A204.1 (cell line): ENCODE results near the gene EXOG.

ENCODE experiments used
- FAIRE-seq: peaks from 2 replicates; lab custom pipeline; 2012; peaks lifted over from hg19 to GRCh38; lab: Jason Lieb, UNC

Gene EXOG

DNA sequence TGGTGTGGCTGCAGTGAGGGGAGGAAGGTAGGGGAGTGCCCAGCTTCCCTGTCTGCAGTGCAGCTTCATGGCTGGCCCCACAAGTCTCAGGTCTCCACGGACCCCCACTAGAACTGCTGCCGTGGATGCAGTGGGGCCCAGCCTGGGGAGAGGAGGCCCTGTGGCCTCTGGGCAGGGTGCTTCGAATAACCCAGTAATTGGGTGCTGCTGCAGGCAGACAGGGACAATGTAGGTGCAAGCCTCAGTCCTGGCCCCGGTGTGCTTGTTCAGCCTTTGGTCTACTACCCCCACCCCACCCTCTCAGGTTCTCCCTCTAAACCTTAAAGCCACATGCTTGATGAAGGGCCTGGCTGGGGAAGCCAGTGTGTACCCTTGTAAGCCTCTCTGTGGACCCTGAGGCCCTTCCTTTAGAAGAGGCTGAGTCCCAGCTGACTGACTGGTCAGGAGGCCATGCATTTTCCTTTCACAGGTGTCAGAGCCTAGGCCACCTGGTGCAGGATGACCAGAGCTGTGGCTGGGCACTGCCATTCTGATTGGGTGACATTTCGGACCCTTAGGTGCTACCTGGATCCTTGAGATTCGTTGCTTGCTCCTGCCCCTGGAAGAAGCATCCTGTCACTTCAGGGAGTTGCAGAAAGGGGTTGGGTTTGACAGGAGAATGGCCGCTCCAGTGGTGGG, 21.1 kb upstream of the EXOG start:
- no peak for FAIRE-seq

DNA sequence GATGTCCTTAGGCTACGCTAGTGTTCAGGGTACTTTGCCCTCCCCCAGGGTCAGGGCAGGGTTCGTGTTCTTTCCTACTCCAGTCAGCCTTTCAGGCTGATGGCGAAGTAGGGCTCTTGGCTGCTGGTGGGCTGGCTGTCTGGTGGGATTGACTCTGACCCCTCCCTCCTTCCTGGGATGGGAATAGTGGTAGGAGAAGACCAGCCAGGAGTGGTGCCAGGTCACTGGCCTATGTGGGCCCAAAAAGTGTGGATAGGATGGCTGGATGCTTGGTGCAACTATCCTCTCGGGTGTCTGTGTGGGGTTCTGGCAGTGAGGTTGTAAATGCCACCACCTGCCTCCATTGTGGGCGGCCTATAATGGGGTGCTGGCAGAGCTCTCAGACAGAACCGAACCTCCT, 20.4 kb upstream of the EXOG start:
- no peak for FAIRE-seq

DNA sequence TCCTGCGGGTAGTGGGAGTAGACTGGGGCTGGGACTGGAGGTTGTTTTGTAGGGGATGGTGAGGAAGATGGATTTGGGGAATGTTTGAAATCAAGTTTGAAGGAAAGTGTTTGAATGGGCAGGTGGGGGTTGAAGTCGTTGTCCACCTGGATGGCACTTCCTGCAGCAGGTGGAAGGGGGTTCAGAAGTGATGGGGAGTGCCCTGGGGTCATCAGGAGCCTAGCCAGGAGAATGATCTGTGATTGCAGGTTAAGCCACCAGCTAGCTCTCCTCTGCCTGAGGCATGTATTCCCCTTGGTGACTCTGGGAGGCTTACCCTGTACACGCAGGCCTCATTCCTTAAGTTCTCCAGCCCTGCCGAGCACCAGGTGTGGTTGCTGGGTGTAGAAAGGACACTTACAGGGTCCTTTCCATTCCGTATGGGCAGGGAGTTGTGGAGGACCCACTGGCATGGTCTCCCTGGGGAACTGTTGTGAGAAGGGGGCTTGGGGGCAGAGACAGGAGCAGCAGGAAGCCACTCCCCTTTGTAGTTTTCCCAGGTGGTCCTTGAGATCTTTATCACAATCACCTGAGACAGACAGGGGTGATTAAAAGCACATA, 19.9 kb upstream of the EXOG start:
- FAIRE-seq: no peak

DNA sequence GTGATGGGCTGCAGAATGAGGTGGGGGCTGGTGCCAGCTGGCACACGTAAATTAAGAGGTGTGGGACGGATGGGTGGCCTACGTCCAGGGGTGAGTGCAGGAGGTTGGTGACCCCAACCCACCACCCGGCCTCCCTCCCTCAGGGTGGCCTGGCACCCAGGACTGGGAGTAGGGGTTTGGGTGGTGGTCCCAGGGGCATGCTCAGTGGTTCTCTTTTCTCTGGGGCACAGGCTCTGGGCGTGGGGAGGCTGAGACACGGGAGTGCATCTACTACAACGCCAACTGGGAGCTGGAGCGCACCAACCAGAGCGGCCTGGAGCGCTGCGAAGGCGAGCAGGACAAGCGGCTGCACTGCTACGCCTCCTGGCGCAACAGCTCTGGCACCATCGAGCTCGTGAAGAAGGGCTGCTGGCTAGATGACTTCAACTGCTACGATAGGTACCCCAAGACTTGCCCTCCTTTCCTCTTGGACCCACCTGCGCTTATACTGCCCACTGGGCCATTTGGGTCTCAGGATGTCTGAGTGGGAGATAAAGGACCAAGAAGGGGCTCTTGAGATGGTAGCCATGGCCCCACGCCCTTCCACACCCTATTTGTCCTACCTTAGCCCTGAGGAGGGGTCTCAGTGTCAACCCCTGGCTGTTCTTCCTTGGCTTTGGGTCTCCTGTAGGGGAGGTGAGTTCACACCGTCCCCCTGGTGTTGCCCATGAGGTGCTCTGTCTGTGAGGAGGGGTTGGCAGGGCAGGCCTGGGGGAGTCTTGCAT, 18.9 kb upstream of the EXOG start:
- FAIRE-seq: no peak

DNA sequence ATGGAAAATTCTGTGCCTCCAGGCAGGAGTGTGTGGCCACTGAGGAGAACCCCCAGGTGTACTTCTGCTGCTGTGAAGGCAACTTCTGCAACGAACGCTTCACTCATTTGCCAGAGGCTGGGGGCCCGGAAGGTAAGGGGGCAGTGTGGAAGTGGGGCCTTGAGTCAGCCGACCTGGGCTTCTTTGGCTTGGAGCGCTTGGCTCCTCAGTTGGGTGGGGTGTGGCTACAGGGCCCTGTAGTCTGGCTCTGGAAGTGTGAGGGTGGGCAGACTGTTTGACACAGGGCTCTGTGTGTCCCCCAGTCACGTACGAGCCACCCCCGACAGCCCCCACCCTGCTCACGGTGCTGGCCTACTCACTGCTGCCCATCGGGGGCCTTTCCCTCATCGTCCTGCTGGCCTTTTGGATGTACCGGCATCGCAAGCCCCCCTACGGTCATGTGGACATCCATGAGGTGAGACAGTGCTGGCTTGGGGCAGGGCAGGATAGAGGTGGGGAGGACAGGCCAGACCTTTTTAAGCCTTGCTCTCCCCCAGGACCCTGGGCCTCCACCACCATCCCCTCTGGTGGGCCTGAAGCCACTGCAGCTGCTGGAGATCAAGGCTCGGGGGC, 18.2 kb upstream of the EXOG start:
- FAIRE-seq: no peak

DNA sequence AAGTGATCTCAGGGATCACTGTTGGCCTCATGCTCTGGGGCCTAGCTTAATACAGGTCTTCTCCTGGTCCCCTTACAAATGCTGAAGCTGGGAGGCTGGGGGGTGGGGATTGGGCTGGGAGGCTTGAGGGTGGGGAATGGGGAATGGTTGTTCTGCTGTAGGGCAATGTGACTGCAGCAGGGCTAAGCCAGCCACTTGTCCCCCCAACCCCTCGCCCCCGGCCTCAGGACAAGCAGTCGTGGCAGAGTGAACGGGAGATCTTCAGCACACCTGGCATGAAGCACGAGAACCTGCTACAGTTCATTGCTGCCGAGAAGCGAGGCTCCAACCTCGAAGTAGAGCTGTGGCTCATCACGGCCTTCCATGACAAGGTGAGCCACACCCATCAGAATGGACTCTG, 17.2 kb upstream of the EXOG start:
- FAIRE-seq: no peak

DNA sequence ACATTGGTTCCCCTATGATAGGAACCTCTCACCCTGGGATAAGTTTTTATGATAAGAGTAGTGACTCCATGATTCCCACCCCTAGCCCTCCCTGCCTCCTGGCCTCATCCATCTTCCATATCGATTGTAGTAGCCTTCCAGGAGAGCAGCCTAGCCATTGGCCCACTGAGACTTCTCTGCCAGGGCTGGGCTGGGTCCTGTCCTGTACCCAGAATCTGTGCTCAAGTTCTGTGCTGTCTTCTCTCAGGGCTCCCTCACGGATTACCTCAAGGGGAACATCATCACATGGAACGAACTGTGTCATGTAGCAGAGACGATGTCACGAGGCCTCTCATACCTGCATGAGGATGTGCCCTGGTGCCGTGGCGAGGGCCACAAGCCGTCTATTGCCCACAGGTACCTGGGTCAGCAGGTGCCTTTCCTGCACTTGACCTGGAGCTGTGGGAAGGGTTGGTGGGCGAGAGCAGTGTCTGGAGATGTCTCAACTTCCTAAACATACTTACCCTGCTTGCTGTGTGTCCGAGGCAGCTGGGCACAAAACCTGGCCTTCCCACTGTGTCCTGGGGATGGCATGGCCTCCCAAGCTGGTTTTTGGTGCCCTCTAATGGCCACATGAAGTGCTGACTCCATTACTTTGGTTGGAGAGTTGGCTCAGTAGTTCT, 16.6 kb upstream of the EXOG start:
- FAIRE-seq: peak; percentile 88

DNA sequence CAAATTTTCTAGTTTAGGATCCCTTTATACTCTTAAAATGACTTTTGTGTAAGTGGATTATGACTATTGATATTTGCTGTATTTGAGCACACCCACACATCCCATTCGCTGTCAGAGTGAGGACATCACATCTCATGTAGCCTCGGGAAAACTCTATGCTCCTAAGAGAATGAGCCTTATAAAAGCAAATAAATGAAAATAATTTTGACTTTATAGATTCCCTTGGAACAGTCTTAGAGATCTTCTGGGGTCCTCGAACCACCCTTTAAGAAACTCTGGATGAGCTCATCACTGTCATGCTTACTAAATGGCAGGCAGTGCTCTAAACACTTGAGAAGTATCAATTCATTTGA, 16.1 kb upstream of the EXOG start:
- FAIRE-seq: no peak

DNA sequence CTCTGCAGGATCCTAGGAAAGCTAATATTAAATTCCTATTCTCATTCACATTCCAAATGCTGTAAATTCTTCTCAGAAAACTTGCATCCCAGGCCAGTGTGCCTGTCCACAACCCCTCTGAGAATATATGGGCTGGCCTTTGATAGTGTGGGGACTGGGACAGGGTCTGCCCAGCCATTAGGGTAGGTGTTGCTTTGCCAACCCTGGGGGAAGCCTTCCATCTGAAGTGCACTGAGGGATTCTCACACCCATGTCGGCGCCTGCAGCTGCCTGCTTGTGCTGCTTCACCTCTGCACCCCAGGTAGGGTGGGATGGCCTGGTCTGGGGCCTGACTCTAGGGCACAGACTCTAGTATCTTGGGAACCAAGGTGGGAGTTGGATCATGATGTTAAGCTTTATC, 15.2 kb upstream of the EXOG start:
- FAIRE-seq: no peak

DNA sequence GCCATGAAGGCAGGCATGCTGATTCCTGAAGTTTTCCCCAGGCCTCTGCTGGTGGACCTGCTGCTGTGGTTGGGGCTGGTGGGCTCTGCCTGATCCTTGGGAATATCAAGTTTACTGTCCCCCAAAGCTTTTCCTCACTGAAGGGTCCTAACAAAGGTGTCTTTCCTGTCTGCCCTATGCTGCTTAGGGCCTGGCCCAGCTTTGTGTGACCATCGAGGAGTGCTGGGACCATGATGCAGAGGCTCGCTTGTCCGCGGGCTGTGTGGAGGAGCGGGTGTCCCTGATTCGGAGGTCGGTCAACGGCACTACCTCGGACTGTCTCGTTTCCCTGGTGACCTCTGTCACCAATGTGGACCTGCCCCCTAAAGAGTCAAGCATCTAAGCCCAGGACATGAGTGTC, 13.2 kb upstream of the EXOG start:
- no peak for FAIRE-seq

DNA sequence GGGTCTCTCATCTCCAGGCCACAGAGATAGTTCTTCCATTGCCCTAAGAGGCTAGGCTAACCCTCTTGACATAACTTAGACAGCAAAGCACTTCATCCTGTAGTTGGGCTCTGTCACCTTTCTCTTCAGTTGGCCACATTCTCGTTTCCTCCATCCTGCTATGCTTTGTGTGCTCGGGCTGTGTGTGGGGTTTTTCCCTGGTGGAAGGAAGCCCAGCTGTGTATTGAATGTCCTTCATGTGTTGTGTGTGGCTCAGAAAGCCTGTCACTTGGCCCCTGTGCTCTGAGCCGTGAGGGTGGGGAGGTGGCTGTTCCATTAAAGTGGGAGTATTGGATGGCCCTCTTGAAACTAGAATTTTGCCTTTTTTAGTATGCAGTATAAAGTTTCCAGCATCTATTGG, 8.8 kb upstream of the EXOG start:
- no peak for FAIRE-seq

DNA sequence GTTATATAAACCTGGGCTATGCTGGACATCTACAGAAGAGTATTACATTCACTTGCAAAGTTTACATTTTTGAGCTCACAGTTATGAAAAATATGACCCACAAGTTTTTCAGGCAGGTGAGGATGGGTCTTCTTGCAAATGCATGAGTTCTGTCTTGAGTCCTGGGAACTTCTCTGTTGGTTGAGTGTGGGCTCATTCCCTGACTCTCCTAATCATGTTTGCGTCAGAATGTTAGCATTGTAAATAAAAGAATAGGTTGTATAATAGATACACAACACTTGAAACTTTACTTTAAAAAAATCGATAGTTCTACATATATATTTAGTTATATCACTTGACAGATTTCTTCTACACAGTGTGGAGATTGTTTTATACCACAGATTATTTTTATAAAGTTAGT, 7.2 kb upstream of the EXOG start:
- FAIRE-seq: no peak

DNA sequence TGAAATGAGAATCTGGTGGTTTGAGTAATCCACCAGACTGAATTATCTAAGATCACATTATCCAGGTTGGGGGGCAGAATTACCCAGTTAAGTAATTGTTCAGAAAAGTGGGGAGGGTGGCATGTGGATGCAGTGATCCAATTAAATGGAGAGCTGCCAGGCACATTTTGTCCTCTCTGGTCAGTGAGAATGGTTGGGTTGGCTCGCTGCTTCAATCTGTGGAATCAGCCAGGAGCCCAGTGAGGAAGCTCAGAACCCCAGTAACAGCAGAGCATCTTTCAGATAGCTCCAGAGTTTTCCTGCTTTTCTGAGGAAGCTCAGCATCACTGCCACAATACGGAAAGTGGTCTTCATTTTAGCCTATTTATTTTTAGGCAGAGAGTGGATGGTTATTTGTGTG, 6.4 kb upstream of the EXOG start:
- no peak for FAIRE-seq

DNA sequence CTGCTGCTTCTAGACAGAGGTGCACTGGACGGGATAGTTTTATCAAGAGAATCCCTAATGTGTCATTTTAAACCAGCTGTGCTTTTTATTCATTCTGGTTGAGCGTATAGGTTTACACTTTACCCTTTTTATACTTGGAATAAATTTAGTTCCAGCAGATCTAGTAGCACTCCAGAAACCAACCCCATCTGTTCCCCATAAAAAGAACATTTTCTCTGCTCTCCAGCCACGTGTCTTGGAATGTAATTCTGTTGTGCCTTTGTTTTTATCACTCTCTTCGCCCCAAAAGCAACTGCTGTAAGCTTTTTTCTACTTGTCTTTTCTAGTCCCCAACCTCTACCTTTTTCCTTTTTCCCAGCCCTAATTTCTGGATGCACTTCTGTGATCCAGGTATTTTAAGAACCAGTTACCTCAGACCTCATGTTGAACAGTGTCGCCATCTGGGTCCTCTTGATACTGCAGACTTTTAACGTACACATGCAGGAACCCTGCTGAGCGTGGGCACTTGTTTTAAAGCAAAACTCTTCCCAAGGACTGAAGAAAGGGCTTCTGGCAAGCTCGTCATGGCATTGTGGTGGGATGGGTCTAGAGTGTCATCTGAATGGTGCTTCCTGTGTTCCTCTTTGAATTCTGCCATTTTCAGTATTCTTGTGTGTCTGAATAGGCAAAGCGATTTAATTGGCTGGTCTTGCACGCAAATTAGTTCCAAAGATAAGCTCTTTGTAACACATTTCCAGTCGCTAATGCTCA, 5.7 kb upstream of the EXOG start:
- FAIRE-seq: no peak

DNA sequence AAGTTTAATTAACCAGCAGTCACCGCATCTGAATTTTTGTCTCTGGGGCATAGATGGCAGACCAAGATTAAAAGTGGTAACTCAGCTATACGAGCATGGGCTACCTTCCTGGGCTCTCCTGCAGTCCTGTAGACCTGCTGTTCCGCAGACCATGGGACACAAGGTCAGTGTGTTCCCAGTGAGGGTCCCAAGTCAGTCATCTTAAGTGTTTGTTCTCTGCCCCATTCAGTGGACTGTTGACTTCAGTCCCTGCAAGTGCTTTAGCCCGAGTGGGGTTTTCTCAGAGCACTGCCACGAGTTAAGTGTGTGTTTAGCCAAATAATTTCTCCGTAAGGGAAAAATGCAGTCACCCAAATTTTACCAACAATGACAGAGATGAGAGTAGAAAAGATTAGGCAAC, 4.9 kb upstream of the EXOG start:
- no peak for FAIRE-seq

DNA sequence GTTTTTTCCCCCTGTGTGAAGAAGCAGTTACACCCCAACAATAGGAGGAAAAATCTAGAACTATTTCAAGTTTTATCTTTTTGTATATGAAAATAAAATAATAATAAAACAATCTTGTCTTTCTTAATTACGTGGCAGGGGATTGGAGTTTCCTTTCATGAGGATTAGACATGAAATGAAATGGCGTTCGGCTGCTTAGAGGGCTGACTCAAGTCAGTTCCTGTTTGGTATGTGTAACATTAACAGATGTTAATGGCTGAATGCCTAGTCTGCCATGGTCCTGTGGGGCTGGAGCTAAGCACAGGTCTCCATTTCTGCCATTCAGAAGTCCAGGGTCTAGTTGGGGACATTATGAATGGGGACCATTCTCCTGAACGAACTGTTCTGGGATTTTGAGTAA, 3.1 kb upstream of the EXOG start:
- no peak for FAIRE-seq

DNA sequence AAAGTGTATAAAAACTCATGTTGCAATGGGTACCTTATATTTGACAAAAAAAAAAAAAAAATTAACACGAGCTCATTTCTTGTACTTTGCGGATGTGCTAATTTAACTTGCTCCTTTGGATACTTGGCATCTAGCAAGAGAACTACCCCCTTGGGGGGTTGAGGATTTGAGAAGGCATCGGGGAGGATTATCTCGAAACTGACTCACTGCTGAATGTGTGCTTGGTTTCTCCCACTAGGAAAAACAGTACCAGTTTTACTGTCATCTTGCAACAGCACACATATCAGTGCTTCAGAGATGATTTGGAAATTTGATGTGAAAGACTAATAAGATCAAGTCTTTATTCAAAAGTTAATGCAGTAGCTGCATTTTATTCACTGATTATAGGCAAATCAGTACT, 891 bp downstream of the EXOG start:
- no peak for FAIRE-seq

DNA sequence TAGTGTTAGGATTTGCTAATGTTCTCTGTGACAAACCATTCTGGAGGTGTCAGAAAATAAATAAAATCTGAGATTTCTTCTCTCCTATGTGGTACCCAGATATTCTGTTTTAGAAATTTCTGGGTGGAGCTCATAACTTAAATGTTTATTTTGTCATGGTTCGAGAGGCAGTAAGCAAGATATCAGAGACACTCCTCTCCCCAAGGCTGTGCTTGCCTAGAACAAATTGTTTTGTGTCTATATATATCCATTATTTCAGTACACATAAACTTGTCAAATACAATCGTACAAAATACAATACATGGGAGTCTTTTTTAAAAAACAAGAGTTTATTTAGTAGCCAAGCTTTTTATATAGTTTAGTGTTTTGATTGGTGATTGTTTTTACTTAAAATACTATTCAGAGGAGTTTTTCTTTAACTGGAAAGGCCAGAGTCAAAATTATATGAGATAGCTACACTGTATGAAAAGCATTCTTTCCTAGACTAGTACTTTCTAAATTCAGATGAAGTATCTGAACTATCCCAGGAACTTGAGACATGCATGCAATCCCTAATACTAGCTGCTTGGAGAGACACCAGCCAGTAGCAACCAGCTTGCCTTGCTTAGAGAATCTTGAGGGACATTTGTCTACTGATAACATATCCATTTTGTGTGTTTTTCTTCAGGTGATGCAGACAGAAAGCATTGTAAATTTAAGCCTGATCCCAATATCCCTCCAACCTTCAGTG, 4.7 kb downstream of the EXOG start:
- no peak for FAIRE-seq

DNA sequence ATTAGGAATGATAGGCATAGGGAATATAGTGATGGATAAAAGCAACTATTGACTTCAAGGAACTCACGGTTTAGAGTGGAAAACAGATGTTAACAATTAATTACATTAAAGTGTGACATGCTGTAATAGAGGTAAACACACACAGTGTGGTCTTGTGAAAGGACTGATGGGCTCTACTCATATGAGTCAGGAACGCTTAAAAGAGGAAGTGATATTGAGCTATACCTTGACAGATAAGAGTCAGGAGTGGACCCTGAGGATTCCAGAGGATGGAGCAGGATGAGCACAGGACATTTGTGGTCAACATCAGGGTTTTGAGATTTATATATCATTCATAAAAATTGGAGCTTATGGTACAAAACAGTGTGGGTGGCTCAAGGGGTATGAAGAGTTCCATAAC, 11.0 kb downstream of the EXOG start:
- FAIRE-seq: no peak

DNA sequence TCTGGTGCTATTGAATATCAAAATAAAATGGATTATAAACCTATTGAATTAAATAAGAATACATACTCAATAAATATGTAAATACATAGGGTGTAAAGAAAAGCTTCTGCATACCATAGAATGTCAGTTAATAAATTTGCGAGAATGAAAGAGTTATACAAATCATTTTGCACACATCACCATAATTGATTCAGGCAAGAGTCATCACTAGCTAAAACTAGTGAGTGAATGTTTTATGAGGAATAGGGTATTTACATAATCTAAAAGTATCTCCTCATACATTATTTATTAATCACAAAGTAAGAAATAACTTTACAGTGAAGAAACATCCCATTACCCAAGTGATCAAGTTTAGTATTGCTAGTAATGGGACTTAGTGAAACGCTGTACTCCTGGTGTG, 13.6 kb downstream of the EXOG start:
- FAIRE-seq: no peak

DNA sequence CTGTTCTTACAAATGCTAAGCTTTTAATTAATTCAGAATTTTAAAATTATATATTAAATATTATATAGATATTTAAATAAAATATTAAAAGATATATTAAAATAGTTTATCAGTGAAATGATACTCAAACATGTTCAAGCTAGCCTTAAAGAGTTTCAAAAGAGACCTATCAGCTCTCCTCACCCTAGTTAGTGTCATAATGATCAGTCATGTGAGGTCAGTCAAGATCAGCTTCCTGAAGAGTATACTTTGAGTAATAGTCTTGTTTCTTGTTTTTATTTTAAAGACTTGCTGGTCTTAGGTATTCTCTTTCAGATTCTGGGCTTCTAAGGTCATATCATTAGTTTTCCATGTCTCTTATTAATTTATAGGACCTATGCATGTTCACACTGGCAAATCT, 14.5 kb downstream of the EXOG start:
- FAIRE-seq: no peak

DNA sequence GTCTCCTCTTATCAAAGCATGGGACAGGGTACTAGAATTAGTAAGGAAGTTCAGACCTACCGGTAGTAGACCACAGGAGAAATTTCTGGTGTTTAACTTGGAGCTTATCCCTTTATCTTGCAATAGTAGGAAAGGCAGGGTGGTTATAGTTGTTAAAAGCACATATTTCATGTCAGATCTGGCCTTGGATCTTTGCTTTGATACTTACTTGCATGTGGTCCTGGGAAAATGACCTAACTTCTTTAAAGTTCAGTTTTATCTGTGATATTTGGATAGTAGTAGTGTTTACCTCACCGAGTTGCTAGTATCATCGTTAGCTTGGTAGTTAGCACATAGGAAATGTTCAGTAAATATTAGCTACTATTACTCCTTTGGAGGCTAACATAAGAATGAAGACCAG, 15.4 kb downstream of the EXOG start:
- FAIRE-seq: no peak
